ENCODE data around the gene TLE1. TPM values are rescaled to one million over a fixed set of nuclear protein-coding genes. Genes with fewer than 3 reads are reported as not detected.
"Not testable (repeated sequence)": the region's sequence is repeated elsewhere in the genome, so short reads cannot be mapped to it uniquely, and the experiment has no call there.

The TLE1 gene
- total RNA-seq, result 10 to 100 TPM; 14.9 to 18.4 (median 16.0) TPM
- 14.8 TPM for polyA plus RNA-seq
- long read RNA-seq, donor 1, partial matches to known transcripts, result 45 of 70 reads
- long read RNA-seq, donor 1, other reads (novel, unspliced or antisense), result 25 of 70 reads
- long read RNA-seq, donor 2, partial matches to known transcripts, result 26 of 52 reads
- long read RNA-seq, donor 2, other reads (novel, unspliced or antisense), result 26 of 52 reads
- long read RNA-seq, donor 3, partial matches to known transcripts, result 33 of 41 reads
- long read RNA-seq, donor 3, other reads (novel, unspliced or antisense), result 8 of 41 reads
- long read RNA-seq, donor 4, partial matches to known transcripts, result 32 of 59 reads
- long read RNA-seq, donor 4, other reads (novel, unspliced or antisense), result 27 of 59 reads

DNA sequence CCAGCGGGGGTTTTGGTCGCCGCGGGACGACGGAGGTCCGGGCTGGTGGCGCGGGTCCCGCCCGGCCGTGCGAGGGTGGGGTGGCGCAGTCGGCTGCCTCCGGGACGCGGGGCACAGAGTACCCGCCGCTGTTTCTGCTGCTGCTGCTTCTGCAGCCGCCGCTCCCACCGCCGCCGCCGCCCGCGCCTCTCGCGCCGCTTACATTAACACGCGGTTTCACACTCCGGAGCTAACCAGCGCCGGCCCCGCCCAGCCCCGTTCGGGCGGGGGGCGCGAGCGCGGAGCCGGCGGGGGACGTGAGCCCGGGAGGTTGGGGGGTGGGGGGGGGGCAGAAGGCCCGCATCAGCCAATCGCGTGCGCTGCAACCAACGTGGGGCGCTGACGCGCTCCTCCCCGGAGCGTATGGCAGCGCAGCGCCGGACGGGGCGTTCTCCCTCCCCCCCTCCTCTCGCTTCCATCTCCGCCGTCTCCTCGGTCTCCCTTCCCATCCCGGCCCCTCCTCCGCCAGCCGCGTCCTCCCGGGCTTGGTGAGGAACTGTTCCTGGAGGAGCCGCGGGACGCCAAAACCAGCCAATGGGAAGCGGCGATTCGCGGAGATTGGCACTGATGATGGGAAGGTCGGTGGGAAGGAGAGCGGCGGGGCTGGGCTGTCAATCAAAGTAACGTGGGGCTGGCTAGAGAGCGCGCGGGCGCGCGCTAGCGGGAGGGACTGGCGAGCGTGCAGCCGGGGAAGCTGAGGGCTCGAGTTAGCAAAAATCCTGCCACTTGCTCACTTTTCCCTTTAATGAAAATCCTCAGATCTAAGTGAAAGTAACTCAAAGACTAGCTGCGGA, at the start of gene TLE1:
Gene TLE1 (minus strand): TSS at position 205 of the 833 bp plus-strand sequence. CDS start 1,307 bp downstream, outside the sequence.
- ATAC-seq, result peak; percentile 98 to 99
- DNase-seq, result peak; percentile 100
- Histone ChIP-seq H3K27me3 (ENCODE audit: control insufficient read depth, insufficient read depth) (no peaks in the 10 kb centered on the region), H3K4me3 (ENCODE audit: low read length) (peak within 1 kb of the TSS; percentile 71), H3K27ac (ENCODE audit: low read length) (peak within 1 kb of the TSS; percentile 40), H3K9me3 (ENCODE audit: control insufficient read depth, low read length) (no peaks in the 10 kb centered on the region), H3K4me1 (ENCODE audit: control insufficient read depth, insufficient read depth, low read length) (peaks cover 2% of the 10 kb centered on the region)
- intact Hi-C loops (cut with DNase I), result loop anchor here in 3 of 4 donors (5.0 to 10.0 kb wide), 5 partner anchors 75 to 165 kb away; no protein-coding TSS in a partner anchor
- under 1% methylated on average over 95 of the region's 95 CpGs for WGBS

DNA sequence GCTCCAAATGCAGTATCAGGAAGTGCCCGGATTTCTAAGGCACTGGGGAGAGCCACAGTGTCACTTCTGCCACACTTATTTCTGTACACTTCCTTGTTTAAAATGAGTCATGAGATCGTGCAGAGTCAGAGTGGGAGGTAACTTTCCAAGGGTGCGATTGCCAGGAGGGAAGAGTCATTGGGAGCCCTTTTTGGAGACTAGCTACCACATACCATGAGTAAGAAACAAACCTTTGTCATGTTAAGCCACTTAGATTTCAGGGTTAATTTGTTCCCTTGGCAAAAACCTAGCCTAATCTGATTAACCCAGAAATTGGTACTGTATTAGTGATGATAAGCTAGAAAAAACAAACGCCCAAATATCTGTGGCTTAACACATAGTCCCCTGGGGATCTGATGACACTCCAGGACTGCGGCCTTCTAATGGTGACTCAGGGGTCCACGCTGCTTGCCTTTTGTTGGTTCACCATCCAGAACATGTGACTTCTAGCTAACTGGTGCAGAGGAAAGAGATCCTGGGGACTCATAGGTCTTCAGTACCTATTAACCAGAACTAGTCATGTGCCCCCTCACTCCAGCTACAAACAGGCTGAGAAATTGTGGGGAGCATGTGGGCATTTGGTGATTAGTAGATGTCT, 48.6 kb upstream of the TLE1 start:
- DNase-seq (peak in 1 of 3 donors; percentile 43), ATAC-seq (peak; percentile 51 to 93)
- Histone ChIP-seq H3K9me3 (ENCODE audit: control insufficient read depth, low read length) (no peaks in the 10 kb centered on the region), H3K4me1 (ENCODE audit: control insufficient read depth, insufficient read depth, low read length) (no peaks in the 10 kb centered on the region), H3K27me3 (ENCODE audit: control insufficient read depth, insufficient read depth) (no peaks in the 10 kb centered on the region), H3K27ac (ENCODE audit: low read length) (no peak overlapping the region), H3K4me3 (ENCODE audit: low read length) (no peak overlapping the region)
- intact Hi-C loops (cut with DNase I), result no loop called here
- WGBS, result 44% methylated on average over 6 of the region's 6 CpGs

DNA sequence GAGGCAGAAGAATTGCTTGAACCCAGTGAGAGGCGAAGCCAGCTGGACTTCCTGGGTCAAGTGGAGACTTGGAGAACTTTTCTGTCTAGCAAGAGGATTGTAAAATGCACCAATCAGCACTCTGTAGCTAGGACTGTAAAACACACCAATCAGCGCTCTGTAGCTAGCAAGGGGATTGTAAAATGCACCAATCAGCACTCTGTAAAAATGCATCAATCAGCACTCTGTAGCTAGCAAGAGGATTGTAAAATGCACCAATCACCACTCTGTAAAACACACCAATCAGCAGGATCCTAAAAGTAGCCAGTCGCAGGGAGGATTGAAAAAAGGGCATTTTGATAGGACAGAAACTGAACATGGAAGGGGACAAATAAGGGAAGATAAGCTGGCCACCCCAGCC, 41.2 kb upstream of the TLE1 start:
- H3K4me1 ChIP-seq (ENCODE audit: control insufficient read depth, insufficient read depth, low read length); ATAC-seq; DNase-seq; H3K4me3 ChIP-seq (ENCODE audit: low read length); intact Hi-C loops (cut with DNase I); H3K27ac ChIP-seq (ENCODE audit: low read length); H3K9me3 ChIP-seq (ENCODE audit: control insufficient read depth, low read length); H3K27me3 ChIP-seq (ENCODE audit: control insufficient read depth, insufficient read depth): not testable (repeated sequence)
- WGBS, result 97% methylated on average over 3 of the region's 3 CpGs

DNA sequence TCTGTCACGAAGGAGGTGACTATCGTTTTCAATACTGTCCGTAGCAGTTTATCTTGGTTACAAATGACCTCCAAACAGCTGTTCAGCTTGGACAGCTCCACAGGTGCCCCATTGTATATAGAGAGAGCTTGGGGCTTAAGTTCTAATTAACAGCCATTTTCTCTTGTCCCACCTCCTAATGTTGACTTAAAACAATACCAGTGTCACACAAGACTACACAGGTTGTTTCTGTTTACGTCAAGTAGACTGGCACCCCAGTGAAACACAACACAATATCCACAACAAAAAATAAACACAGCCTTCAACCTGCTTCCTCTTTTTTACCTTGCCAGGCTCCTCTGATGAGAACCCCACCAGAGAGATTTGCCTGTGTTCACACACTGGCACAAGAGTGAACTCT, 39.8 kb upstream of the TLE1 start:
- Histone ChIP-seq H3K27me3 (ENCODE audit: control insufficient read depth, insufficient read depth) (no peaks in the 10 kb centered on the region), H3K9me3 (ENCODE audit: control insufficient read depth, low read length) (no peaks in the 10 kb centered on the region), H3K27ac (ENCODE audit: low read length) (no peak overlapping the region), H3K4me3 (ENCODE audit: low read length) (no peak overlapping the region), H3K4me1 (ENCODE audit: control insufficient read depth, insufficient read depth, low read length) (no peaks in the 10 kb centered on the region)
- intact Hi-C loops (cut with DNase I), result no loop called here
- 54% methylated on average over 4 of the region's 4 CpGs for WGBS
- DNase-seq (no peak), ATAC-seq (no peak)

DNA sequence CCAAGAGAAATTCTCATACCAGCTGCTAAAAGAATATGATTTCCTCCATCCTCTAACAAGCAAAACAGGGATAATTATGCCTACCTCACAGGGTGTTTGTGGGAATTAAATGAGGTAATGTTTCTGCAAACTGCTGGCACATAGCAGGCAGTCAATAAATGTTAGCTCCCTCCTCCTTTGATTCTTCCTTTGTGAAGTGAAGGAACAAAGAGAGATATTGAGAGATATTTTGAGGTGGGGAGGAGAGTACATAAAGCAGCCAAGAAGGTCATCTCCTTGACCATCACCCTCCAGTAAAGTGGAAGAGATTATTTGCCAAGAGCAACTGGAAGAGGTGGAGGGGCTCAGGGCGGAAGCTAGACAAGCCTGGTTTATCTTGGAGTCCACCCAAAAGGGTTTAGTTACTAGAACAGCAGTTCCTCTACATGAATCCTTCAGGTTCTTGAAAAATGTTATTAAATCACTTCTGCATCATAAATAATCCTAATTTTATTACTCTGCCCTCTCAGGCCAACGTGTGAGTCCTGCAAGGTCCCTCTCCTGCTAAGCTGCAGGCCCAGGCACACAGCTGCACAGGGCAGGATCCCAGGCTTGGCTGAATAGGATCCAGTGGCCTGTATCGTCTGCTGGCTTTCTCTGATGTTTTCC, 35.0 kb upstream of the TLE1 start:
- Histone ChIP-seq H3K4me3 (ENCODE audit: low read length) (no peak overlapping the region), H3K4me1 (ENCODE audit: control insufficient read depth, insufficient read depth, low read length) (no peaks in the 10 kb centered on the region), H3K27me3 (ENCODE audit: control insufficient read depth, insufficient read depth) (no peaks in the 10 kb centered on the region), H3K9me3 (ENCODE audit: control insufficient read depth, low read length) (no peaks in the 10 kb centered on the region), H3K27ac (ENCODE audit: low read length) (no peak overlapping the region)
- intact Hi-C loops (cut with DNase I), result no loop called here
- DNase-seq (peak; percentile 23 to 71 (median 55)), ATAC-seq (peak; percentile 73 to 95)
- WGBS, result 42% methylated on average over 3 of the region's 3 CpGs

DNA sequence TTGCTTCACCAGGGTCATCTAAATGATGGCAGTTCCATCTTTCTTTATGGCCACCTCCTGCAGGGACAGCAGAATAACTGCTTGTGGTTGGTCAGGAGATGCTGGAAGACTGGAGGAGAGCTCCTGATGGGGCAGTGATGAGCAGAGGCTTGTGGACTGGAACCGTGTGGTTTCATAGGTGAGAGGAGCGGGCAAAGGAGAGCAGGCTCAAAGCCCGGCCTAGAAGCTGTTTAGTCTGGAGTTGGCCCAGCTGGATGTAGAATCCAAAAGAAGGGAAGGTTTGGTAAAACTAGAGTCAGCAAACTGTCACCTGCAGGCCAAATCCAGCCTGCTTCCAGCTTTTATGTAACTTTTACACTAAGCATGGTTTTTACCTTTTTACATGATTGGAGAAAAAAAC, 32.9 kb upstream of the TLE1 start:
- H3K4me1 ChIP-seq (ENCODE audit: control insufficient read depth, insufficient read depth, low read length), result no peaks in the 10 kb centered on the region
- WGBS, result 99% methylated on average over 3 of the region's 3 CpGs
- no peaks in the 10 kb centered on the region for H3K9me3 ChIP-seq (ENCODE audit: control insufficient read depth, low read length)
- no peaks in the 10 kb centered on the region for H3K27me3 ChIP-seq (ENCODE audit: control insufficient read depth, insufficient read depth)
- no peak overlapping the region for H3K4me3 ChIP-seq (ENCODE audit: low read length)
- no peak for ATAC-seq
- intact Hi-C loops (cut with DNase I), result no loop called here
- no peak overlapping the region for H3K27ac ChIP-seq (ENCODE audit: low read length)
- DNase-seq, result no peak

DNA sequence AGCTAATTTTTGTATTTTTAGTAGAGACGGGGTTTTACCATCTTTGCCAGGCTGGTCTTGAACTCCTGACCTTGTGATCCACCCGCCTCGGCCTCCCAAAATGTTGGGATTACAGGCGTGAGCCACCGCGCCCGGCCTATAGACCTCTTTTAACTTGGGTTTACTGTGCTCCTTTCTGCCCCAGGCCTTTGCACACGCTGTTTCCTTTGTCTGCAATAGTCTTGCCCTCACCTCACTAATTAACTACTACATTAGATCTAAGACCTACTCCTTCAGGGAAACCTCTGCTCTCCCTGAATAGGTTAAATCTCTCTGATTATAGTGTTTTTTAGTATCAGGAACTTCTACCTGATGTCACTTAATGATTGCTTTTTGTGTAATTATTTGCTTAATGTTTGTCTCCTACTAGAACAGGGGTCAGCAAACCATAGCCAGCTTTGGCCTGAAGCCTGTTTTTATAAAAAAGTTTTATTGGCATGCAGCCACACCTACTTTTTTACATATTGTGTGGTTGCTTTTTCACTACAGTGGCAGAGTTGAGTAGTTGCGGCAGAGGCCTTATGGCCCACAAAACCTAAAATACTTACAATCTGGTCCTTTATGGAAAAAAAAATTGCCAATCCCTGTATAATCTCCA, 31.2 kb upstream of the TLE1 start:
- Histone ChIP-seq H3K4me3 (ENCODE audit: low read length) (no peak overlapping the region), H3K27me3 (ENCODE audit: control insufficient read depth, insufficient read depth) (no peaks in the 10 kb centered on the region), H3K4me1 (ENCODE audit: control insufficient read depth, insufficient read depth, low read length) (no peaks in the 10 kb centered on the region), H3K9me3 (ENCODE audit: control insufficient read depth, low read length) (no peaks in the 10 kb centered on the region), H3K27ac (ENCODE audit: low read length) (no peak overlapping the region)
- DNase-seq (no peak), ATAC-seq (no peak)
- intact Hi-C loops (cut with DNase I), result no loop called here
- WGBS, result 93% methylated on average over 9 of the region's 9 CpGs

DNA sequence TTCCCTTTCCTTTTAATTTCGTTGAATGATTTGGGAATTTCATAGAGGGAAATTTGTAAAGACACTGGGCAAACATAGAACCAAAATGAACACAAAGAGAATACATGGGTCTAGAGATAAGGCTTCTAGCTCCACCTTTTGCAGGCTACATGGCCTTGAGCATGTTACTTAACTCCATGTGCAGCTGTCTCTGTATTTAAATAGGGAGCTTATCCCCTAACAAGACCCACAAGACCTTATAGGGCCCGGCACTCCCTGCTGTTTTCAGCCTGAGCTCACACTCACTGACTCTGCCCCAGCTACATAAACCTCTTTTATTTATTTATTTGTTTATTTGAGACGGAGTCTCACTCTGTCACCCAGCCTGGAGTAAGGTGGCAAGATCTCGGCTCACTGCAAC, 30.6 kb upstream of the TLE1 start:
- intact Hi-C loops (cut with DNase I), result no loop called here
- no peaks in the 10 kb centered on the region for H3K9me3 ChIP-seq (ENCODE audit: control insufficient read depth, low read length)
- H3K27ac ChIP-seq (ENCODE audit: low read length), result no peak overlapping the region
- H3K4me1 ChIP-seq (ENCODE audit: control insufficient read depth, insufficient read depth, low read length), result no peaks in the 10 kb centered on the region
- no peak for DNase-seq
- no peaks in the 10 kb centered on the region for H3K27me3 ChIP-seq (ENCODE audit: control insufficient read depth, insufficient read depth)
- ATAC-seq, result no peak
- no peak overlapping the region for H3K4me3 ChIP-seq (ENCODE audit: low read length)
- WGBS, result 93% methylated on average over 4 of the region's 4 CpGs

DNA sequence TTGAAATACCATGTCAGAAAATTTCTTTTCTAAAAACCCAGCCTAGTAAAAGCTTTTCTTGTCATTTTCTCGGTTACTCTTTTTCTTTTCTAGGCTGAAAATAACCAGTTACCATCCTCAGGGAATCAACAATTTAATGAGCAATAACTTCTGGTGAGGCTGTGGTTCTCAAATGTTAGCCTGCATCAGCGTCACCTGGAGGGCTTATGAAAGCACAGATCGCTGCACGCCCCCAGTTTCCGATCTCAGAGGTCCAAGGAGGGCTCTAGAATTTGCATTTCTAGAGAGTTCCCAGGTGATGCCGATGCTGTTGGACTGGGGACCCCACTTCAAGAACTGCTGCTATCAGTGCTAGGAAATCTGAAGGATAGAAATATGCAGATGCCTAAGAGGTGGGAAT, 28.9 kb upstream of the TLE1 start:
- H3K4me1 ChIP-seq (ENCODE audit: control insufficient read depth, insufficient read depth, low read length), result no peaks in the 10 kb centered on the region
- H3K4me3 ChIP-seq (ENCODE audit: low read length), result no peak overlapping the region
- H3K27me3 ChIP-seq (ENCODE audit: control insufficient read depth, insufficient read depth), result no peaks in the 10 kb centered on the region
- WGBS, result 74% methylated on average over 6 of the region's 6 CpGs
- DNase-seq (no peak), ATAC-seq (no peak)
- no peaks in the 10 kb centered on the region for H3K9me3 ChIP-seq (ENCODE audit: control insufficient read depth, low read length)
- intact Hi-C loops (cut with DNase I), result no loop called here
- H3K27ac ChIP-seq (ENCODE audit: low read length), result no peak overlapping the region

DNA sequence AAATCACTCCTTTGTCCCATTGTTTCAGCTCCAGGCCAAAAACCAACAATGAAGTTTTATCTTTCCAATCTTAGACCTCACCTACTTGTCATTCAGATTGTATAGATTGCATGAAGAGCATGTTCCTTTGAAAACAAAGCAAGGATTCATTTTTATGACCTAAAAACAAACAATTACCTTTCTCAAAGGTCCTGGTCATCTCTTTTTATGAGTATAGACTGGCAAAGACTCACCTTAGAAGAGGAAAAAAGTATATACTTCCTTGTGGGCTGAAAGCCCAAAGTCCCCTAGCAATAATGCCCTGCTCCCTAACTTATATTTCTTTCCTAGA, 28.4 kb upstream of the TLE1 start:
- Histone ChIP-seq H3K27me3 (ENCODE audit: control insufficient read depth, insufficient read depth) (no peaks in the 10 kb centered on the region), H3K9me3 (ENCODE audit: control insufficient read depth, low read length) (no peaks in the 10 kb centered on the region), H3K4me1 (ENCODE audit: control insufficient read depth, insufficient read depth, low read length) (no peaks in the 10 kb centered on the region), H3K4me3 (ENCODE audit: low read length) (no peak overlapping the region), H3K27ac (ENCODE audit: low read length) (no peak overlapping the region)
- intact Hi-C loops (cut with DNase I), result no loop called here
- DNase-seq, result no peak
- ATAC-seq, result no peak
